Bronchial epithelial cell (primary cell): ENCODE results near the gene CSDE1. TPM values are rescaled to one million over a fixed set of nuclear protein-coding genes. Genes with fewer than 3 reads are reported as not detected.

Experiments used
- DNase-seq: peaks from one replicate; pipeline ENCODE4 v3.0.0-alpha.2; 2010; ENCODE audit warnings: low read depth
- FAIRE-seq: peaks from 2 replicates; lab custom pipeline; 2011; peaks lifted over from hg19 to GRCh38; lab: Jason Lieb, UNC
- H3K27me3 ChIP-seq: 2 replicates; pipeline ENCODE4 v1.5.1; 2011; ENCODE audit warnings: low read length; ENCODE audit not compliant: control insufficient read depth, insufficient read depth
- H3K36me3 ChIP-seq: 2 replicates; pipeline ENCODE4 v1.5.1; 2011; ENCODE audit warnings: low read length; ENCODE audit not compliant: control insufficient read depth, insufficient read depth
- H3K4me3 ChIP-seq: 2 replicates; pipeline ENCODE4 v1.5.1; 2011; ENCODE audit warnings: mild to moderate bottlenecking, low read depth, low read length, control low read depth
- total RNA-seq: library from RNA; depleted of rRNA; stranded (reverse); fragments of >200 nt; gene quantifications from 2 replicates; pipeline ENCODE4 v1.2.1, GENCODE V29; 2014
- TF ChIP-seq, protein P1 (sequence below): IDR thresholded peaks from 2 replicates; pipeline ENCODE4 v1.5.1; 2011; ENCODE audit warnings: mild to moderate bottlenecking, moderate library complexity, low read length, control low read depth, inconsistent platforms; ENCODE audit not compliant: insufficient read depth, severe bottlenecking

Gene CSDE1
- total RNA-seq, 1 donor from 2014 or later, result 875 TPM

DNA sequence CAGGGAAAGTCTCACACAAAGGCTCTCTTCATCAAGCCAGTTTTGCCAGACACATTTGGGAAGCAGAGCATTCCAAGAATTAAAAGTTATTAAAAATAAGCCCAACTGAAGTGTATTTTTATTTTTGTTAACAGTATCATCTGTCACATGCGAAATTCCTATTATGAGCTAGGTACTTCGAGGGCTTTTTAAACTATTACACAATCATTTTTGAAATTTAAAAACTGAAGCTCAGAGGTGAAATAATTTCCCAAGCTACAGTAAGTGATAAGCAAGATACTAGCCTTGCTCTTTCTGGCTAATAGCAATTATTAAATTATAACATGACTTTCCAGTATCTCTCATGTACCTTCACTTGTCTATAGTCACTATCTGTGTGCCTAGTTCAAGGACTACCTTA is 29.2 kb downstream of the CSDE1 start:
- Histone ChIP-seq H3K4me3 (no peak overlapping the region), H3K27me3 (no peaks in the 10 kb centered on the region), H3K36me3 (peaks cover 14% of the 10 kb centered on the region)
- TF ChIP-seq, protein P1, sequence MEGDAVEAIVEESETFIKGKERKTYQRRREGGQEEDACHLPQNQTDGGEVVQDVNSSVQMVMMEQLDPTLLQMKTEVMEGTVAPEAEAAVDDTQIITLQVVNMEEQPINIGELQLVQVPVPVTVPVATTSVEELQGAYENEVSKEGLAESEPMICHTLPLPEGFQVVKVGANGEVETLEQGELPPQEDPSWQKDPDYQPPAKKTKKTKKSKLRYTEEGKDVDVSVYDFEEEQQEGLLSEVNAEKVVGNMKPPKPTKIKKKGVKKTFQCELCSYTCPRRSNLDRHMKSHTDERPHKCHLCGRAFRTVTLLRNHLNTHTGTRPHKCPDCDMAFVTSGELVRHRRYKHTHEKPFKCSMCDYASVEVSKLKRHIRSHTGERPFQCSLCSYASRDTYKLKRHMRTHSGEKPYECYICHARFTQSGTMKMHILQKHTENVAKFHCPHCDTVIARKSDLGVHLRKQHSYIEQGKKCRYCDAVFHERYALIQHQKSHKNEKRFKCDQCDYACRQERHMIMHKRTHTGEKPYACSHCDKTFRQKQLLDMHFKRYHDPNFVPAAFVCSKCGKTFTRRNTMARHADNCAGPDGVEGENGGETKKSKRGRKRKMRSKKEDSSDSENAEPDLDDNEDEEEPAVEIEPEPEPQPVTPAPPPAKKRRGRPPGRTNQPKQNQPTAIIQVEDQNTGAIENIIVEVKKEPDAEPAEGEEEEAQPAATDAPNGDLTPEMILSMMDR, result no peak
- FAIRE-seq, result no peak
- DNase-seq, result no peak

DNA sequence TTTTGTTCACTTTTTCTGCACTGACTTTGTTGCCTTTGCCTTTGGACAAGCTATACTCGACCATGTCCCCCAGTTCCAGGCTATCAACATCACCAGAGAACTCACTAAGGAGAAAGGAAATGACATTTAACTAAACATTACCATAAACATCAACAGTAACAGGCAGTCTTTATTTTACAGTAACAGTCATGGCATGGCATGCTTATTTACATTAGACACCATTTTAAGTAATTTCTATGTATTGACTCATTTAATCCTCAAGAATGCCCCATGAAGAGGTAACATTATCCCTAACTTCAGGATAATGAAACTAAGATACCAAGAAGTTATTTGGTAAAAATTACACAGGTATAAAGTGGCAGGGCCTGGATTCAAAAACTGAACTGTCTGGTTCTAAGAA is 32.6 kb downstream of the CSDE1 start:
- H3K4me3 ChIP-seq, result no peak overlapping the region
- H3K27me3 ChIP-seq, result no peaks in the 10 kb centered on the region
- FAIRE-seq (no peak), DNase-seq (no peak)
- H3K36me3 ChIP-seq, result peaks cover 18% of the 10 kb centered on the region
- TF ChIP-seq, protein P1, result no peak

DNA sequence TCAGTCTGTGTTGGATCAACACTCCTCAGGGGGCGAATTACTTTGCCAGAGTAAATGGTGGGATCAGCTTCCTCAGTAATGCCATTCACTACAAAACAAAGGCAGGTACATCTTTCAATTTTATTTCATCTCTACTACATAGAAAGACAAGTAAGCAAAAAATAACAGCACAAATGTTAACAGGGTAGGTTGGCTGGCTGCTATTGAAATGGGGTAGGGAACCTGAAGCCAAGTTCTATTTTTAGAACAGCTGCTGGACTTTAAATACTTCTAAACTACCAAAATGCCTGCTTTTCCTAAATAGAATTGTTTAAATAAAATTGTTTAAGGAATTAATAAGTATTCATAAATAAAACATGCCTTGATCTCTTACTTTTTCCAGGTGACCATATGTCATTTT is 33.9 kb downstream of the CSDE1 start:
- H3K36me3 ChIP-seq, result peaks cover 16% of the 10 kb centered on the region
- no peaks in the 10 kb centered on the region for H3K27me3 ChIP-seq
- TF ChIP-seq, protein P1, result no peak
- FAIRE-seq (no peak), DNase-seq (no peak)
- no peak overlapping the region for H3K4me3 ChIP-seq

DNA sequence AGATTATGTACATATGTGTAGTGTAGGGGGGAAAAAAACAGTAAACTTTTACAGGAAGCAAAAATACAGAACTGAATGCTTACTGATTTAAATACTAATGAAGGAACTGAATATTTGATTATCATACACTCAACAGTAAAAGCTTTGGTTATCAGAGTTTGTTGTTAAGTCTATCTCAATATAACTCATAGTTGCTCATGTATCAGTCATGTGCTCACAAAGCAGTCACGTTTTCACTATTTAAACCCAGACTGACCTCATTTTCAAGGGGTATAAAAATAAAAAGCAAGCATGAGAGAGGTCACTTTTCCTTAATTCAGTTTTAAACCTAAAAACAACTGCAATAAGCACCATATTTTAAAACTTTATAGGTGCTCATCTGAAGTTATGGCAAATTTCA is 34.3 kb downstream of the CSDE1 start:
- no peak for FAIRE-seq
- TF ChIP-seq, protein P1, result no peak
- DNase-seq, result no peak
- H3K4me3 ChIP-seq, result no peak overlapping the region
- peaks cover 17% of the 10 kb centered on the region for H3K36me3 ChIP-seq
- no peaks in the 10 kb centered on the region for H3K27me3 ChIP-seq

DNA sequence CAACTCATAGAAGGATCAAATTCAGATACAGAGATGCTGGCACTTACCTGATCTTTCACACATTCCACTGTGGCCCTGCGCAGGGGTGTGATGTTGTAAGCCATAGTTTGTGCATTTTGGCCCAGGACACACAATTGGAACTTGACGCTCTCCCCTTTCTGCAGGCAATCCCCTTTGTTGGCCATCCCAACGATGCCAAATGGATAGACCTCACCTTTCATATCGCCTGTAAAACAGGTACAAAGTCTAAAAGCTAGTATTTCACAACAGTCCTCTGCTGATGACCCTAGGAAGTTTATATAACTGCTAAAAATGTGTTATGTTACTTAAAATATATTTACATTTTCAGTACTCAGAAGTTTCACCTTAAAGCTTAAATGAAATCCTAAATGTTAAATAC is 37.3 kb downstream of the CSDE1 start:
- TF ChIP-seq, protein P1, result no peak
- Histone ChIP-seq H3K4me3 (no peak overlapping the region), H3K27me3 (no peaks in the 10 kb centered on the region), H3K36me3 (peaks cover 13% of the 10 kb centered on the region)
- no peak for FAIRE-seq
- DNase-seq, result no peak

DNA sequence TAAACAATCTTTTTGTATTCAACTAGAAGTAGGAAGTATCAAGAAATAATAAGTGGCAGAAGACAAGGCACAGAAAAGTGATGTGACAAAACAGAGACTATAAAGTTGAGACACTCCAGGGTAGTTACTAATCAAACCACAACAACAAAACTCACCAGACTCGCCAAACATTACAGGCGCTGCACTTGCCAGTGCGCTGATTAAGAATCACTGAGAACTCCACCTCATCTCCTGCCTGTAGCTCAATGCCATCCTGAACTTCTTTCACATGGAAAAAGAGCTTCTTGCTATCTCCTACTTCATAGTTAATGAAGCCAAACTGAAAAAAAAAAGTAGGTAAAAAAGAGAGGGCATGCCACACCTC is 38.4 kb downstream of the CSDE1 start:
- TF ChIP-seq, protein P1, result no peak
- peaks cover 9% of the 10 kb centered on the region for H3K36me3 ChIP-seq
- H3K4me3 ChIP-seq, result no peak overlapping the region
- DNase-seq, result peak; percentile 53
- no peak for FAIRE-seq
- no peaks in the 10 kb centered on the region for H3K27me3 ChIP-seq
